HUES48 (cell line): ENCODE results near the gene NCK2.

ENCODE experiments used
- H3K27ac ChIP-seq: one replicate; pipeline ENCODE4 v1.7.0; 2013; ENCODE audit warnings: low read depth, low read length, inconsistent platforms
- H3K27me3 ChIP-seq: 2 replicates; pipeline ENCODE4 v1.6.1; 2013; ENCODE audit warnings: mild to moderate bottlenecking, low read length; ENCODE audit not compliant: control insufficient read depth, insufficient read depth
- H3K36me3 ChIP-seq: 2 replicates; pipeline ENCODE4 v1.6.1; 2013; ENCODE audit warnings: low read length; ENCODE audit not compliant: control insufficient read depth, insufficient read depth
- H3K4me1 ChIP-seq: 2 replicates; pipeline ENCODE4 v1.6.1; 2013; ENCODE audit warnings: mild to moderate bottlenecking, low read length; ENCODE audit not compliant: control insufficient read depth, insufficient read depth
- H3K4me3 ChIP-seq: 2 replicates; pipeline ENCODE4 v1.5.1; 2013; ENCODE audit warnings: mild to moderate bottlenecking, low read depth, low read length
- H3K9ac ChIP-seq: 2 replicates; pipeline ENCODE4 v1.6.1; 2013; ENCODE audit warnings: mild to moderate bottlenecking, low read depth, low read length, moderate library complexity
- H3K9me3 ChIP-seq: 2 replicates; pipeline ENCODE4 v1.6.1; 2013; ENCODE audit warnings: low read length; ENCODE audit not compliant: control insufficient read depth, insufficient read depth

Gene NCK2

DNA sequence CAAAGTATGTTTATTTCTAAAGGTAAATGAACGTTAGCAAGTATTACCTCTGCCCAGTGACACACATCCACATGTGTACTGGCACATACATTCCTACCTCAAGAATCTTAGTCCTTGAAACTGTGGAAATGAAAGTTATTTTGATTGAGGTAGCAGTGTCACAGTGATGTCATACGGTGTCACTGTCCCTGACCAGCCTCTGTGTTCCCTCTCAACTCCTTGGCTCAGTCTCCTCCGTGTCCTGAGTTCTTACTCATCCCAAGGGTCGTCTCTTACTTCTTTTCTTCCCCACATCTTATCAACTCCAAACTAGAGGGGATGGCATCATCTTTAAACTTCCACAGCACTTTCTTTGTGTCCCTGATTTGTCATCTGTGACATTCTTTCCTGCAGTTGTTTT, 3.3 kb downstream of the NCK2 start:
- Histone ChIP-seq H3K36me3 (peaks cover 17% of the 10 kb centered on the region), H3K4me1 (peaks cover 24% of the 10 kb centered on the region), H3K9ac (no peak overlapping the region), H3K9me3 (no peaks in the 10 kb centered on the region), H3K4me3 (no peak overlapping the region), H3K27ac (no peak overlapping the region), H3K27me3 (peaks cover 8% of the 10 kb centered on the region; the same call in 1 of the 2 replicates)

DNA sequence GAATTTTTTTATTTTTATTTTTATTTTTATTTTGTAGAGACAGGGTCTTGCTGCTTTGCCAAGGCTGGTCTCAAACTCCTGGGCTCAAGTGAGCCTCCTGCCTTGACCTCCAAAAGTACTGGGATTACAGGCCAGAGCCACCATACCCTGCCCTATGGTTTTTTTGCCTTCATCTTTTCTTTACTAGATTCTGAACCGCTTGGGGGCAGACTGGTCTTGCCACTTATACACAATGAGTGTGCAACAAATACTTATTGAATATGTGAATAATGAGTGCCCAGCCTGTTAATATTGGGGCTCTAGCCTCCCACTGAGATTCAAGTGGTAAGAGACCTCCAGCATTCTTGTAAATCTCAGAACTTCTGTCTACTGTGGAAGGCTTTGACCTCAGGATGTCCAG, 3.9 kb downstream of the NCK2 start:
- peaks cover 18% of the 10 kb centered on the region for H3K36me3 ChIP-seq
- H3K9me3 ChIP-seq, result no peaks in the 10 kb centered on the region
- H3K9ac ChIP-seq, result no peak overlapping the region
- H3K27ac ChIP-seq, result no peak overlapping the region
- peaks cover 28% of the 10 kb centered on the region for H3K4me1 ChIP-seq
- H3K27me3 ChIP-seq, result peaks cover 2% of the 10 kb centered on the region; the same call in 1 of the 2 replicates
- no peak overlapping the region for H3K4me3 ChIP-seq

DNA sequence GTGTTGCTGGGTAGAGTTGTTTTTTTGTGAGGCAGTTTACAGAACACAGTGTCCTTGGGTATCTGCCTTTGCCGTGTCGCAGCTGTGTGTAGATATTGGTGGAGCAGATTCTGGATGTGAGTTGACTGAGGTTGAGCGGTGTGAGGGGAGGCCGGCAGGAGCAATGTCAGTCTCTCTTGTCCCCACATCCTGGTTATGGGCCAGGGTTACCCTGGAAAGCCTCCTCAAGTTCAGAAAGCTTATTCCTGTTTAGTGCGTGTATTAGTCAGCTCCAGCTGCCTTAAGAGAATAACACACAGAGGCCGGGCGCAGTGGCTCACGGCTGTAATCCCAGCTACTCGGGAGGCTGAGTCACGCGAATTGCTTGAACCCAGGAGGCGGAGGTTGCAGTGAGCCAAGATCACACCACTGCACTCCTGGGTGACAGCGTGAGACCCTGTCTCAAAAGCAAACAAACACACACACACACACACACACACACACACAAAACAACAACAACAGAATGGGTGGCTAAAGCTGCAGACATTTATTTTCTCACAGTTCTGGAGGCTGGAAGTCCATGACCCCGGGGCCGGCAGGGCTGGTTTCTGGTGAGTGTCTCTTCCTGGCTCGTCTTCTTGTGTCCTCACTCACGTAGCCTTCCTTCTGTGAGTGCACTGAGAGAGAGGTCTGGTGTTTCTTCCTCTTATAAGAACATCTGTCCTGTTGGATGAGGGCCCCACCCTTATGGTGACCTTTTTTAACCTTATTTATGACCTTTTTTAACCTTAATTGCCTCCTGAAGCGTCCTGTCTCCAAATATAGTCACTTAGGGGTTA, 5.1 kb downstream of the NCK2 start:
- Histone ChIP-seq H3K4me3 (no peak overlapping the region), H3K4me1 (peaks cover 33% of the 10 kb centered on the region), H3K9me3 (no peaks in the 10 kb centered on the region), H3K36me3 (peaks cover 18% of the 10 kb centered on the region), H3K27ac (no peak overlapping the region), H3K27me3 (no peaks in the 10 kb centered on the region), H3K9ac (no peak overlapping the region)

DNA sequence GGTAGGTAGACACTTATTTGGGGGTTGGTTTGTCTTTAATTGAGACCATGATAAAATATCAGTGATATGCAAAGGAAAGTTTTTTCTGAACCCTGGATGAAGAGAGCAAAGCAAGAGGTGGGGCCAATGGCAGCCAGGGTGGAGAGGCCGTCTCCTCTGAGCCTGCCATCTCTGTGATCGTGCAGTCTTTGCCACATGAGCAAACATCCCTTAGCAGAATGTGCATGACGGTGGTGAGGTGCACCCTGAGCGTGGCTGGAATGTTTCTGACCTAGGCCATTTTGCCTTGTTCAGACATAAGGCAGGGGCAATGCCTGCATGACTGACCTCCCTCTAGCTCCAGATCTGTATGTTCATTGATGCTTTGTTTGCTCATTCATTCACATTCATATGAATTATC, 6.0 kb downstream of the NCK2 start:
- H3K9me3 ChIP-seq, result no peaks in the 10 kb centered on the region
- no peaks in the 10 kb centered on the region for H3K27me3 ChIP-seq
- no peak overlapping the region for H3K9ac ChIP-seq
- H3K4me1 ChIP-seq, result peaks cover 43% of the 10 kb centered on the region
- H3K4me3 ChIP-seq, result no peak overlapping the region
- H3K36me3 ChIP-seq, result peaks cover 18% of the 10 kb centered on the region
- H3K27ac ChIP-seq, result no peak overlapping the region

DNA sequence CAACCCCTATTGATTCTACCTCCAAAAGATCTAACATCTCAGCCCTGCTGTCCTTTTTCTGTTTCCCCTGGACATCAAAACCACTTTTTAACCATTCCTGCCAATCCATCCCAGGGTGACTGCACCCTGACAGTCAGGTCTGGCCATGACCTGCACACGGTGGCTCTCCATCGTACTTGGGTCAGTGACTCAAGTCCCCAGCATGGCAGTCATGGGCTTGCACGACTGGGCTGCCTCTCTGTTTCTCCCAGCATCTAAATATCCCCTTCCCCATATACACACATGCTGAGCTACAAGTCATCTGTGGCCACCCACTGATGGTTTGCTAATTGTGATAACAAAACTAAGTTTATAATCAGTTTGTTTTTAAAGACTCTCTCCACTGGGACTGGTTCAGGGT, 6.6 kb downstream of the NCK2 start:
- Histone ChIP-seq H3K4me1 (peaks cover 44% of the 10 kb centered on the region), H3K9me3 (no peaks in the 10 kb centered on the region), H3K9ac (no peak overlapping the region), H3K4me3 (no peak overlapping the region), H3K27me3 (no peaks in the 10 kb centered on the region), H3K27ac (no peak overlapping the region), H3K36me3 (peaks cover 18% of the 10 kb centered on the region)

GRCh38 chr2:105752691-105753358, 8.1 kb downstream of the NCK2 start:
- Histone ChIP-seq H3K36me3 (peaks cover 6% of the 10 kb centered on the region), H3K9ac (no peak overlapping the region), H3K4me1 (peaks cover 34% of the 10 kb centered on the region), H3K9me3 (no peaks in the 10 kb centered on the region), H3K4me3 (no peak overlapping the region), H3K27me3 (no peaks in the 10 kb centered on the region), H3K27ac (no peak overlapping the region)

GRCh38 chr2:105753380-105753779, 8.7 kb downstream of the NCK2 start:
- Histone ChIP-seq H3K4me1 (peaks cover 34% of the 10 kb centered on the region), H3K36me3 (peaks cover 4% of the 10 kb centered on the region), H3K9me3 (no peaks in the 10 kb centered on the region), H3K27me3 (no peaks in the 10 kb centered on the region), H3K27ac (no peak overlapping the region), H3K4me3 (no peak overlapping the region), H3K9ac (no peak overlapping the region)

DNA sequence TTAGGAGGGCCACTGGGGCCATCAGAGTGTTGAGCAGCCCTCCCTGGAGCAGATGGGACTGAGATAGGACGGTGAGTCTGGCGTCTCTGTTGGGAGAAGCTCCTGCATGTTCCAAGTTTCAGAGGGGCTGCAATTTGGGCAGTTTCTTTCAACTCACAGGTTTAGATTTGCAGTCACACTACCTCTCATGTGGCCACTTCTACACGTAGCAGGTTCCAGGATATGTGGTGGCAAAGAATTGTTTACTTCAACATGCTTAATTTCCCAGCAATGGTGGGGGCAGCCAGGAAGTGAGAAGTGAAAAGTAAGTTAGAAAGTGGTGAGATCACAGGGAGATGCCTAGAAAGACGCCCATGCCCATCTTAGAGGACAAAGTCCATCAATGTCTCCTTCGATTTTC, 9.3 kb downstream of the NCK2 start:
- Histone ChIP-seq H3K9ac (no peak overlapping the region), H3K27me3 (no peaks in the 10 kb centered on the region)

DNA sequence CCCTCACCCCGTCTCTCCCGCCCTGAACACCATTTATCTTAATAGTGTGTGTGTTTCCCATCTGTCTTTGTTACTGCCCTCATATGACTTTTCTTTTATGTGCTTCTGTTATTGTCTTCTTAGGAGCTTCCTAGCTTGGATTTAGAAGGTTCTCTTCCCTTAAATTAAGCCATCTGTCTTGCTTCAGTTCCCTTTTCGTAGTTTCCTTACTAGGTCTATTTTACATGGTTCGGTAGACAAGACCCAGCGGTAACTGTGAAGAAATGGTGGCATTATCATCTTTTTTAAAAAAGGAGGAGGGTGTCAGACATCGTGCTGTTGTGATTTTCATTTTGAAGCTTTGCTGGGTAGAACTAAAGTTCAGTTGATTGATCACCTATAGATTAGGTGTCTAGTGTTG, 10.3 kb downstream of the NCK2 start:
- no peak overlapping the region for H3K9ac ChIP-seq

More for the DNA sequence above, 9.3 kb downstream of the NCK2 start:
- no peaks in the 10 kb centered on the region for H3K9me3 ChIP-seq
- no peak overlapping the region for H3K4me3 ChIP-seq
- peaks cover 34% of the 10 kb centered on the region for H3K4me1 ChIP-seq
- H3K27ac ChIP-seq, result no peak overlapping the region
- H3K36me3 ChIP-seq, result peaks cover 4% of the 10 kb centered on the region

DNA sequence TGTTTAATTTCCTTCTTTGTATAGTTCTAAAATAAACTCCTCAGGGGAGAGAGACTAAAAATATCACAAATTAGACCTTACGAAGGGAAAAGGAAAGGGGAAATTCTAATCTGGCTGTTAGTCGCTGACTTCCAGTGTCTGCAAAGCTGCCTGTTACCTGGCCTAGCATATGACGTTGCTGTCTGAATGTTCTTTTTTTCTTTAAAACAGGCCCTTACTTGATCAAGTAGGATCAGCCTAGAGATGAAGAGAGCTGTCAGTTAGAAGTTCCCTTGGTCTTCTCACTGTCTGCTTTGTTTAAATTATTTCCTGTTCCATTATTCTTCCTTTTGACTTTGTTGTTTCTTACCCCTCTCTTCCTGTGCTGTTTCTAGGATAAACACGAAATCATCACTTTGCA, 11.2 kb downstream of the NCK2 start:
- peaks cover 4% of the 10 kb centered on the region for H3K36me3 ChIP-seq
- no peak overlapping the region for H3K4me3 ChIP-seq
- no peaks in the 10 kb centered on the region for H3K27me3 ChIP-seq
- H3K27ac ChIP-seq, result no peak overlapping the region
- H3K4me1 ChIP-seq, result peaks cover 49% of the 10 kb centered on the region
- H3K9ac ChIP-seq, result no peak overlapping the region
- no peaks in the 10 kb centered on the region for H3K9me3 ChIP-seq

More for the DNA sequence above, 10.3 kb downstream of the NCK2 start:
- peaks cover 4% of the 10 kb centered on the region for H3K36me3 ChIP-seq
- H3K27me3 ChIP-seq, result no peaks in the 10 kb centered on the region
- no peak overlapping the region for H3K27ac ChIP-seq
- H3K9me3 ChIP-seq, result no peaks in the 10 kb centered on the region
- no peak overlapping the region for H3K4me3 ChIP-seq
- H3K4me1 ChIP-seq, result peaks cover 40% of the 10 kb centered on the region

DNA sequence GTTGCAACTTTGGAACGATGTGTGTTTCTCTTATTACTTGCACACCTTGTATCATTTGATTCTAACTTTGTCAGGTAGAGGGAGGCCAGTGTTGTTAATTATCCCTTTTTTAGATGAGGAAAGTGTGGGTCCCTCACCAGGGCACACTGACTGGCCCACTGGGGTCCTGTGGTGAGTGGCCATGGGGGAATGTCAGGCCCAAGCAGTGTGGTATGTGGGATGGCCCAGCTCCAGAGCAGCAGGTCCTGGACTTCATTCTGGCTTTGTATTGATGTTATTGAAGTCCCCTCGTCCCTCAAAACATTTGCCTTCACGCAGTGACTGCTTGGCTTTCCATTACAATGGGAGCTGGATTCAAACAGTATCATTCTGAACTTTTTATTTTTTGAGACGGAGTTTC, 11.7 kb downstream of the NCK2 start:
- H3K4me1 ChIP-seq, result peaks cover 50% of the 10 kb centered on the region
- no peaks in the 10 kb centered on the region for H3K27me3 ChIP-seq
- H3K27ac ChIP-seq, result no peak overlapping the region

More for the DNA sequence above, 11.7 kb downstream of the NCK2 start:
- no peaks in the 10 kb centered on the region for H3K9me3 ChIP-seq
- H3K4me3 ChIP-seq, result no peak overlapping the region
- peaks cover 4% of the 10 kb centered on the region for H3K36me3 ChIP-seq
- no peak overlapping the region for H3K9ac ChIP-seq
